CD4-positive, alpha-beta memory T cell (primary cell): ENCODE data around the gene ZNF341. TPM values are rescaled to one million over a fixed set of nuclear protein-coding genes. Genes with fewer than 3 reads are reported as not detected.
A peak's percentile ranks its signal among the peaks of the same experiment; 100 is the strongest.

Experiments
- CTCF ChIA-PET: fragments of 350-600 bp; sonication (Branson Sonifier 250); formaldehyde crosslinking; loops from one replicate; lab custom pipeline; 2021; ENCODE audit warnings: inconsistent platforms; ENCODE audit not compliant: partially characterized antibody; lab: Charles Lee
- POLR2A ChIA-PET: fragments of 350-600 bp; sonication (Branson Sonifier 250); formaldehyde crosslinking; loops from one replicate; lab custom pipeline; 2021; ENCODE audit not compliant: partially characterized antibody; lab: Charles Lee
- DNase-seq, 5 donors: peaks; one replicate each; pipeline versions ENCODE4 v3.0.0 to v3.0.0-alpha.2; 2020 to 2022; ENCODE audit warnings: mixed read lengths in 1 of 5
- H3K27ac ChIP-seq: one replicate; pipeline ENCODE4 v1.7.0; 2013; ENCODE audit warnings: low read depth, low read length
- H3K27me3 ChIP-seq: 2 replicates; pipeline ENCODE4 v1.7.0; 2013; ENCODE audit warnings: mild to moderate bottlenecking, low read length, moderate library complexity; ENCODE audit not compliant: insufficient read depth
- H3K36me3 ChIP-seq: 2 replicates; pipeline ENCODE4 v1.7.0; 2013; ENCODE audit warnings: mild to moderate bottlenecking, low read length, moderate library complexity; ENCODE audit not compliant: insufficient read depth
- H3K4me1 ChIP-seq: 2 replicates; pipeline ENCODE4 v1.7.0; 2013; ENCODE audit warnings: mild to moderate bottlenecking, low read length, moderate library complexity; ENCODE audit not compliant: insufficient read depth
- H3K4me3 ChIP-seq, 2 donors: one replicate each; pipeline ENCODE4 v1.7.0; 2013; ENCODE audit warnings: low read length in 2 of 2, mild to moderate bottlenecking in 1 of 2
- H3K9me3 ChIP-seq, 2 donors: one replicate each; pipeline ENCODE4 v1.7.0; 2013; ENCODE audit warnings: low read length in 2 of 2, control low read depth in 1 of 2; ENCODE audit not compliant: control insufficient read depth in 1 of 2
- H3K27ac Mint-ChIP-seq, 7 donors: one replicate each; pipeline ENCODE4 v1.8.0; 2020 to 2021; ENCODE audit warnings: mixed read lengths in 7 of 7, mild to moderate bottlenecking in 6 of 7, inconsistent platforms in 3 of 7, moderate library complexity in 3 of 7
- H3K27me3 Mint-ChIP-seq, 2 donors: one replicate each; pipeline ENCODE4 v1.8.0; 2020 to 2021; ENCODE audit warnings: mixed read lengths in 2 of 2
- H3K36me3 Mint-ChIP-seq, 2 donors: one replicate each; pipeline ENCODE4 v1.8.0; 2020 to 2021; ENCODE audit warnings: mixed read lengths in 2 of 2, inconsistent platforms in 1 of 2, mild to moderate bottlenecking in 1 of 2
- H3K4me1 Mint-ChIP-seq, 4 donors: one replicate each; pipeline ENCODE4 v1.8.0; 2020 to 2021; ENCODE audit warnings: mixed read lengths in 4 of 4, mild to moderate bottlenecking in 1 of 4
- H3K4me3 Mint-ChIP-seq, 8 donors: one replicate each; pipeline ENCODE4 v1.8.0; 2020 to 2021; ENCODE audit warnings: mixed read lengths in 8 of 8, mild to moderate bottlenecking in 7 of 8, moderate library complexity in 6 of 8, inconsistent platforms in 3 of 8
- H3K9me3 Mint-ChIP-seq, 8 donors: one replicate each; pipeline ENCODE4 v1.8.0; 2020 to 2021; ENCODE audit warnings: mixed read lengths in 8 of 8, mild to moderate bottlenecking in 5 of 8, inconsistent platforms in 3 of 8, moderate library complexity in 1 of 8
- intact Hi-C: fragments of 100-400 bp; cut with micrococcal nuclease; formaldehyde crosslinking; loops from one replicate; pipeline ENCODE4 v1.15.1; 2023
- polyA plus RNA-seq, 2 donors: library from polyadenylated mRNA; unstranded; fragments of 300-500 nt; fragmentation: Illumina TruSeq; gene quantifications; one replicate each; pipeline ENCODE4 v1.2.3, GENCODE V29; 2021
- total RNA-seq, 2 experiments: library from RNA; stranded (reverse); gene quantifications; one replicate each; pipeline ENCODE4 v1.2.3, GENCODE V29; 2021

The ZNF341 gene
- total and polyA plus RNA-seq, 4 experiments from 2014 or later = 1.5 to 5.0 (median 3.6) TPM

DNA sequence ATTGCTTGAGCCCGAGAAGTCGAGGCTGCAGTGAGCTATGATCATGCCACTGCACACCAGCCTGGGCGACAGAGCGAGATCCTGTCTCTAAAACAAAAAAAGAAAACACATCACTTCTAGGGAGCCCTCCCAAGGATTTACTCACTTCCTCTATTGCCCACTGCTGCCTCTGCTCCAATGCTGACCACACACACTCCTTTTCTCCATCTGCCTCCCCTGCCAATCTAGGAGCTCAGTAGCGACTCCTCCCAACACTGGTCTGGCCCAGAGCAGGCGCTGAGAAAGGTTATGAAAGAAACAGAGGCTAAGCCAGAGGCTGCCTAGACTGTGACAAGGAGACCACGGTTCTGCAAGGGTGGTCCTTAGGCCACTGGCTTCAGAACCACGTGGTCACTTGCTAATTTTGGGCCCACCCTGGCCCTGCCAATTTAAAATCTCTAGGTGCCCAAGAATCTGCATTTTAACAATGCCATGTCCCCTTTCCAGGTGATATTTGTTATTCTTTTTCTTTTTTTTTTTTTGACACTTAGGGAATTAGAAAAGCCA lies 44.4 kb upstream of the ZNF341 start:
- DNase-seq = no peak
- CTCF ChIA-PET = interaction anchor here (0.9 to 2.1 kb wide), 3 partner anchors 20 to 31 kb away, joined by 3 to 15 read pairs (median 4); partner anchors contain the start of gene ACTL10
- Mint-ChIP-seq H3K4me3 (peak overlapping the region in 3 of 8 donors; percentile 82 to 89 (median 83)), H3K9me3 (no peaks in the 10 kb centered on the region), H3K36me3 (no peaks in the 10 kb centered on the region), H3K4me1 (peaks cover 22 to 54% (median 39%) of the 10 kb centered on the region in 4 donors), H3K27ac (peak overlapping the region in 5 of 7 donors; percentile 74 to 94 (median 86)), H3K27me3 (no peaks in the 10 kb centered on the region)
- Histone ChIP-seq H3K9me3 (no peaks in the 10 kb centered on the region), H3K4me3 (no peak overlapping the region), H3K4me1 (peaks cover 40% of the 10 kb centered on the region), H3K36me3 (no peaks in the 10 kb centered on the region), H3K27me3 (no peaks in the 10 kb centered on the region), H3K27ac (no peak overlapping the region)
- POLR2A ChIA-PET = interaction anchor here (0.8 to 4.3 kb wide), 6 partner anchors 8 to 172 kb away, joined by 3 to 15 read pairs (median 6); partner anchors contain the start of genes ACTL10, C20orf144 and PXMP4
- intact Hi-C loops = no loop called here

DNA sequence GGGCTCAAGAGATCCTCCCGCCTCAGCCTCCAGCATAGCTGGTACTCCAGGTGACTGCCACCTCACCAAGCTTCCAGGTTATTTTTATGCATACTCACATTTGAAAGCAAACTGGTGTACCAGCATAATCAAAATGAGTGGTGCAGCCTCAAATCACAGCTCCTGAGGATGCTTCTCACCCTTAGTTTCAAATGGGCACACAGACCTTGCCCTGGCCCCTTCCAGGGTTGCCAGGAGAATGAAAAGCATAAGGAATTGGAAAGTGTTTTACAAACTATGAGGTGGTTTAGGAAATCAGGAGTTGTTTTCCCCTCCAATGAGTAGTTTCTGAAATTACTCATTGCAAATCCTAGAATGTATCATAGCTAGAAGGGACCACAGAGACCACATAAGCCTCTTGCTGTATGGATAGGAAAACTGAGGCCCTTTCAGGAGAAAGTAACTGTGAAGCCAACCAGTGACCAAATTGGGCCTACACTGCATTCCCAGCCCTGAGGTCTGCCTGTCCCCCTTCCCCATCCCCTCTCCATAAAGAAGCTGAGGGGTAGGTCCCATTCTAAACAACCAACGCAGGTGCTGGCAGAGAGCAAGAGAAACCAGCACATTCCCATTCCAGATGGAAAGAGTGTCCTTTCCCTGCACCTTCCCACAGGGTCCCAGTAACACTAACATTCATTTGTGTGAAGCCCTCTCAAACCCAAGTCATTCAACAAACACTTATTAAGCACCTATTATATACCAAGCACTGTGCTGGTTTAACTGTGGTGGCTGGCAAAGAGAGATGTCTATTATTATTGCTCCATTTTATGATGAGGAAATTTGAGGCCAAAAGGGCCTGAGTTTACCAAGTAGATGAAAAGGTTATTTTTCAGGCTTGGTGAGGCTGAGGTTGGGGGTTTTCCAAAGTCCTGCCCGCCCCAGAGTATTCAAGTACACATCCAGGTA lies 43.5 kb upstream of the ZNF341 start:
- no peaks in the 10 kb centered on the region for H3K27me3 ChIP-seq
- no peak overlapping the region for H3K4me3 ChIP-seq
- Mint-ChIP-seq H3K9me3 (no peaks in the 10 kb centered on the region), H3K36me3 (no peaks in the 10 kb centered on the region), H3K27ac (peak overlapping the region; percentile 31 to 86 (median 76)), H3K27me3 (no peaks in the 10 kb centered on the region), H3K4me1 (peaks cover 22 to 54% (median 39%) of the 10 kb centered on the region in 4 donors), H3K4me3 (peak overlapping the region in 2 of 8 donors; percentile 8 to 11)
- H3K4me1 ChIP-seq = peaks cover 40% of the 10 kb centered on the region
- H3K9me3 ChIP-seq = no peaks in the 10 kb centered on the region
- H3K36me3 ChIP-seq = no peaks in the 10 kb centered on the region
- intact Hi-C loops = no loop called here
- no peak overlapping the region for H3K27ac ChIP-seq
- ChIA-PET CTCF (interaction anchor here (1.4 to 2.1 kb wide), 2 partner anchors 21 to 30 kb away, joined by 4 to 15 read pairs; partner anchors contain the start of gene ACTL10), POLR2A (interaction anchor here (0.9 to 4.3 kb wide), 6 partner anchors 9 to 171 kb away, joined by 3 to 21 read pairs (median 6); partner anchors contain the start of gene PXMP4)
- DNase-seq = no peak

DNA sequence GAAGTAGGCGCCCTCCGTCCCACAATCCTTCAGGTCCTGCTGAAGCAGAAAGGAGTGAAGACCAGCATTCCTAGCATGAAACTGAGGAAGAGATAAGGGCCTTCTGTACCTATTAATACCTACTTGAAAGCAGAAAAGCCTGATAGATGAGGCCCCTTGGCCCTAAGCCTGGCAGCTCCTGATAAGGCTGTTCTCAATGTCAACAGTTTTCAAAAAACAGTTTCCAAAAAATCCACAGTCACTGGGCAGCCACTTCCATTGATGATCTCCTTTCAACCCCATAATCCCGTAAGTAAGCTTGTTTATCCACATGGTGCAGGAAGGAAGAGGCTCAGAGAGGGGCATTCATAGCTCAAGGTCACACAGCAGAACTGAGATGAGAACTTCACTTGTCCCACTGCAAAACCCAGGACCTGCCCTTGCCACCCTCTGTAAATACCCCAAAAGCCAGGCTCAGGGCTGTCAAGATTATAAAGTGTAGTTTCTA lies 42.8 kb upstream of the ZNF341 start:
- DNase-seq = no peak
- no peak overlapping the region for H3K27ac ChIP-seq
- no peaks in the 10 kb centered on the region for H3K36me3 ChIP-seq
- ChIA-PET CTCF (interaction anchor here (2.8 kb wide), 1 partner anchor 21 kb away, joined by 11 read pairs; no protein-coding TSS in a partner anchor), POLR2A (interaction anchor here (0.9 to 4.3 kb wide), 5 partner anchors 10 to 43 kb away, joined by 3 to 21 read pairs (median 8); partner anchors contain the start of gene PXMP4)
- H3K9me3 ChIP-seq = no peaks in the 10 kb centered on the region
- intact Hi-C loops = no loop called here
- peak overlapping the region; percentile 6 to 90 (median 79) for H3K27ac Mint-ChIP-seq
- peaks cover 40% of the 10 kb centered on the region for H3K4me1 ChIP-seq
- peak overlapping the region in 3 of 8 donors; percentile 7 to 71 (median 11) for H3K4me3 Mint-ChIP-seq
- H3K27me3 ChIP-seq = no peaks in the 10 kb centered on the region
- H3K9me3 Mint-ChIP-seq = no peaks in the 10 kb centered on the region
- peaks cover 22 to 54% (median 39%) of the 10 kb centered on the region in 4 donors for H3K4me1 Mint-ChIP-seq
- no peaks in the 10 kb centered on the region for H3K36me3 Mint-ChIP-seq
- no peak overlapping the region for H3K4me3 ChIP-seq
- no peaks in the 10 kb centered on the region for H3K27me3 Mint-ChIP-seq

DNA sequence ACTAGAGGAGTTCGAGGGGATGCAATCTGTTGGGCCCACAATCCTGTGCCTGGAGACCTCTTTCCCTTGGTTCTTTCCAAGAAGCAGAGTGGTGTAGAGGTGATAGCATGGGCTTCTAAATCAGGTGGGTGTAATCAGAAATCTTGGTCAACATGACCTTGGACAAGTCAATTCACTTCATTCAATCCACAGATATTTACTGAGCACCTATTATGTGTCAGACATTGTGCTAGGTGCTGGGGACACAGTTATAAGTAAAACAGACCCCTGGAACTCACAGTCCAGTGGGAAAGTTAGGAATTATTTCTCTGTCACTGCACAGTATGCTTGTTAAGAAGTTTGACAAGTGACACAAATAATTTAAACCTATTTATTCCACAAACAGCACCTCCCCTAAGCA lies 42.3 kb upstream of the ZNF341 start:
- Mint-ChIP-seq H3K4me1 (peaks cover 22 to 52% (median 36%) of the 10 kb centered on the region in 4 donors), H3K9me3 (no peaks in the 10 kb centered on the region), H3K4me3 (peak overlapping the region in 6 of 8 donors; percentile 58 to 83 (median 70)), H3K36me3 (no peaks in the 10 kb centered on the region), H3K27ac (peak overlapping the region; percentile 79 to 90 (median 86)), H3K27me3 (no peaks in the 10 kb centered on the region)
- H3K36me3 ChIP-seq = no peaks in the 10 kb centered on the region
- no peaks in the 10 kb centered on the region for H3K27me3 ChIP-seq
- ChIA-PET POLR2A (interaction anchor here (0.9 to 4.3 kb wide), 8 partner anchors 10 to 43 kb away, joined by 3 to 21 read pairs (median 8); partner anchors contain the start of genes PXMP4 and ZNF341), CTCF (interaction anchor here (2.8 kb wide), 1 partner anchor 21 kb away, joined by 11 read pairs; no protein-coding TSS in a partner anchor)
- peaks cover 37% of the 10 kb centered on the region for H3K4me1 ChIP-seq
- DNase-seq = no peak
- H3K4me3 ChIP-seq = no peak overlapping the region
- no peak overlapping the region for H3K27ac ChIP-seq
- no peaks in the 10 kb centered on the region for H3K9me3 ChIP-seq
- intact Hi-C loops = no loop called here

- Mint-ChIP-seq H3K27me3 (no peaks in the 10 kb centered on the region), H3K4me3 (peak overlapping the region in 7 of 8 donors; percentile 58 to 83 (median 70)), H3K9me3 (no peaks in the 10 kb centered on the region), H3K36me3 (no peaks in the 10 kb centered on the region), H3K27ac (peak overlapping the region; percentile 70 to 90 (median 86)), H3K4me1 (peaks cover 20 to 47% (median 34%) of the 10 kb centered on the region in 4 donors)
- no peak overlapping the region for H3K4me3 ChIP-seq
- H3K27me3 ChIP-seq = no peaks in the 10 kb centered on the region
- H3K36me3 ChIP-seq = no peaks in the 10 kb centered on the region
- no peaks in the 10 kb centered on the region for H3K9me3 ChIP-seq
- POLR2A ChIA-PET = interaction anchor here (0.7 to 4.3 kb wide), 8 partner anchors 11 to 980 kb away, joined by 3 to 21 read pairs (median 8); partner anchors contain the start of genes PXMP4 and ZNF341
- CTCF ChIA-PET = interaction anchor here (2.8 kb wide), 1 partner anchor 22 kb away, joined by 11 read pairs; no protein-coding TSS in a partner anchor
- H3K4me1 ChIP-seq = peaks cover 32% of the 10 kb centered on the region
- intact Hi-C loops = no loop called here
- DNase-seq = peak in 4 of 5 donors; percentile 14 to 80 (median 26)
- H3K27ac ChIP-seq = no peak overlapping the region
These were observed 41.8 kb upstream of the ZNF341 start for GRCh38 chr20:33689973-33690372.

DNA sequence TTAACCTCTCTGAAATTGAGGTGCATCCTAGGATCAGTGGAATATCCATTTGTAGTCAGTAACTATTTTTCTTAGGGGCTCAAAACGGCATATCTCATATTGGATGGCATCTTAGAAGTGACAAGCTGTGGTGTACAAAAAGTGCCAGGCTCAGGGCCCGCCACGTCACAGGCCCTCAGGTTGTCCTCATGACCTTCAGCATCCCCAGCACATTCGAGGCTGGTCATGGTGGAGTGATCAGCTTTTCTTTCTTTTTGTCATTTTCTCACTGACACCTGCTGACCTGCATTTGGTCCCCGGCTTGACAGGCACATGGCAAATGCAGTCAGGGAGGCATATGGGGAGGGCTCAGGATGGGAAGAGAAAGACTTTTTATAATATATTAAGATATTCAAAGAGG lies 38.5 kb upstream of the ZNF341 start:
- Mint-ChIP-seq H3K36me3 (no peaks in the 10 kb centered on the region), H3K9me3 (peaks cover 0 to 4% (median 0%) of the 10 kb centered on the region in 8 donors), H3K27ac (no peak overlapping the region), H3K27me3 (no peaks in the 10 kb centered on the region), H3K4me3 (no peak overlapping the region), H3K4me1 (peaks cover 10 to 25% (median 19%) of the 10 kb centered on the region in 4 donors)
- Histone ChIP-seq H3K4me1 (peaks cover 20% of the 10 kb centered on the region), H3K4me3 (no peak overlapping the region), H3K27ac (no peak overlapping the region), H3K27me3 (no peaks in the 10 kb centered on the region), H3K9me3 (no peaks in the 10 kb centered on the region), H3K36me3 (no peaks in the 10 kb centered on the region)
- CTCF ChIA-PET = no interaction called here
- POLR2A ChIA-PET = interaction anchor here (1.1 kb wide), 1 partner anchor 14 kb away, joined by 4 read pairs; no protein-coding TSS in a partner anchor
- intact Hi-C loops = no loop called here
- DNase-seq = no peak
